ENCODE measurements around the gene CPD.
"Not testable (repeated sequence)": the region's sequence is repeated elsewhere in the genome, so short reads cannot be mapped to it uniquely, and the experiment has no call there.

CPD gene

DNA sequence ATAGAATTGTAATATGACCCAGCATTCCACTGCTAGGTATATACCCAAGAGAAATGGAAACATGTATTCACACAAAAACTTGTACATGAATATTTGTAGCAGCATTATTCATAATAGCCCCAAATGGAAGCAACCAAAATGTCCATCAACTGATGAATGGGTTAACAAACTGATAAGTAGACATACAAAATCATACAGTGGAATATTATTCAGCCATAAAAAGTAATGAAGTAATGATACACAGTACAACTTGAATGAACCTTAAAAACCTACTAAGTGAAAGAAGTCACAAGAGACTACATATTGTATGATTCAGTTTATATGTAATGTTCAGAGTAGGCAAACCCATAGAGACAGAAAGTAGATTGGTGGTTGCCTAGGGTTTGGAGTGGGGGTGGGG, 58.0 kb downstream of the CPD start:
- H3K27ac ChIP-seq: no peak overlapping the region

DNA sequence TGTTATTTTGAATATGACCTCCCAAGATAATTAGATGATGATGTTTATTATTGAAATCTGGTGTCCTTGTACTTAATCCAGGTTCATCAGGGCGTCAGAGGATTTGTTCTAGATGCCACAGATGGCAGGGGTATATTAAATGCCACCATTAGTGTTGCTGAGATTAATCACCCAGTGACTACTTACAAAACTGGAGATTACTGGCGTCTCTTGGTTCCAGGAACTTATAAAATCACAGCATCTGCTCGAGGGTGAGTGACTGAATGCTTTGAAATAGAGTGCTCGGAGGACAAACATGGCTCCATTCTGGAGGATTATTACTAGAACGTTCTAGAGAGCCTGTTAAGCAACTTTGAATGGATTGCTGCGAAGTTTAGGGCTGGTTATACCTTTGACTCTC, 65.0 kb downstream of the CPD start:
- TF ChIP-seq FOXP2 (optimal IDR thresholded peaks at IDR 0.05; ENCODE audit: control extremely low read depth, extremely low read length, insufficient read depth): no peak
- no peak for TF ChIP-seq POLR2AphosphoS5 (IDR thresholded peaks at IDR 0.05; ENCODE audit: borderline replicate concordance, low read depth, low read length)
- no peaks in the 10 kb centered on the region for H3K9me3 ChIP-seq (ENCODE audit: low read depth, low read length)
- H3K9ac ChIP-seq (ENCODE audit: insufficient read length): no peak overlapping the region
- no peak overlapping the region for H3K4me3 ChIP-seq
- H3K36me3 ChIP-seq (ENCODE audit: insufficient read depth, low read length): peaks cover 8% of the 10 kb centered on the region; the same call in 1 of the 2 replicates
- DNase-seq (ENCODE audit: low read depth, low spot score): no peak
- H3K27ac ChIP-seq: no peak overlapping the region

More for the DNA sequence above, 58.0 kb downstream of the CPD start:
- H3K4me3 ChIP-seq: no peak overlapping the region
- H3K9ac ChIP-seq (ENCODE audit: insufficient read length): no peak overlapping the region
- TF ChIP-seq FOXP2 (optimal IDR thresholded peaks at IDR 0.05; ENCODE audit: control extremely low read depth, extremely low read length, insufficient read depth): no peak
- TF ChIP-seq POLR2AphosphoS5 (IDR thresholded peaks at IDR 0.05; ENCODE audit: borderline replicate concordance, low read depth, low read length): no peak
- no peak for DNase-seq (ENCODE audit: low read depth, low spot score)
- peaks cover 13% of the 10 kb centered on the region for H3K36me3 ChIP-seq (ENCODE audit: insufficient read depth, low read length)
- H3K9me3 ChIP-seq (ENCODE audit: low read depth, low read length): no peaks in the 10 kb centered on the region

DNA sequence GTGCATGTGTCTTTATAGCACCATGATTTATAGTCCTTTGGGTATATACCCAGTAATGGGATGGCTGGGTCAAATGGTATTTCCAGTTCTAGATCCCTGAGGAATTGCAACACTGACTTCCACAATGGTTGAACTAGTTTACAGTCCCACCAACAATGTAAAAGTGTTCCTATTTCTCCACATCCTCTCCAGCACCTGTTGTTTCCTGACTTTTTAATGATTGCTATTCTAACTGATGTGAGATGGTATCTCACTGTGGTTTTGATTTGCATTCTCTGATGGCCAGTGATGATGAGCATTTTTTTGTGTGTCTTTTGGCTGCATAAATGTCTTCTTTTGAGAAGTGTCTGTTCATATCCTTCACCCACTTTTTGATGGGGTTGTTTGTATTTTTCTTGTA, 67.9 kb downstream of the CPD start:
- not testable (repeated sequence) for H3K9ac ChIP-seq (ENCODE audit: insufficient read length); H3K4me3 ChIP-seq; DNase-seq (ENCODE audit: low read depth, low spot score); H3K9me3 ChIP-seq (ENCODE audit: low read depth, low read length); H3K27ac ChIP-seq; H3K36me3 ChIP-seq (ENCODE audit: insufficient read depth, low read length)

DNA sequence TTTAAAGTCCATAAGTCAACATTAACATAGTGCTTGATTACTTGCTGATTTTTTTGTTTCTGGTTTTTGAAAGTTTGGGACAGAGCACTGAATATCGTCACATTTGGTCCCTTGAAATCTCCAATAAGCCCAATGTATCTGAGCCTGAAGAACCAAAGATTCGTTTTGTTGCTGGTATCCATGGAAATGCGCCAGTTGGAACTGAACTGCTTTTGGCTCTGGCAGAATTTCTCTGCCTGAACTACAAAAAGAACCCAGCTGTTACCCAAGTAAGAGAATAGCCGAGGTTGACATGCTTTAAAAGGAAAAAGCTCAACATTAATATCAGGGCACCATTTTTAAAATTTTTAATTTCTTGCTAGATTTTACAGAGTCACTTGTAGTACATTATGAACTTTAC, 70.8 kb downstream of the CPD start:
- DNase-seq (ENCODE audit: low read depth, low spot score): no peak
- H3K36me3 ChIP-seq (ENCODE audit: insufficient read depth, low read length): peaks cover 8% of the 10 kb centered on the region; the same call in 1 of the 2 replicates

DNA sequence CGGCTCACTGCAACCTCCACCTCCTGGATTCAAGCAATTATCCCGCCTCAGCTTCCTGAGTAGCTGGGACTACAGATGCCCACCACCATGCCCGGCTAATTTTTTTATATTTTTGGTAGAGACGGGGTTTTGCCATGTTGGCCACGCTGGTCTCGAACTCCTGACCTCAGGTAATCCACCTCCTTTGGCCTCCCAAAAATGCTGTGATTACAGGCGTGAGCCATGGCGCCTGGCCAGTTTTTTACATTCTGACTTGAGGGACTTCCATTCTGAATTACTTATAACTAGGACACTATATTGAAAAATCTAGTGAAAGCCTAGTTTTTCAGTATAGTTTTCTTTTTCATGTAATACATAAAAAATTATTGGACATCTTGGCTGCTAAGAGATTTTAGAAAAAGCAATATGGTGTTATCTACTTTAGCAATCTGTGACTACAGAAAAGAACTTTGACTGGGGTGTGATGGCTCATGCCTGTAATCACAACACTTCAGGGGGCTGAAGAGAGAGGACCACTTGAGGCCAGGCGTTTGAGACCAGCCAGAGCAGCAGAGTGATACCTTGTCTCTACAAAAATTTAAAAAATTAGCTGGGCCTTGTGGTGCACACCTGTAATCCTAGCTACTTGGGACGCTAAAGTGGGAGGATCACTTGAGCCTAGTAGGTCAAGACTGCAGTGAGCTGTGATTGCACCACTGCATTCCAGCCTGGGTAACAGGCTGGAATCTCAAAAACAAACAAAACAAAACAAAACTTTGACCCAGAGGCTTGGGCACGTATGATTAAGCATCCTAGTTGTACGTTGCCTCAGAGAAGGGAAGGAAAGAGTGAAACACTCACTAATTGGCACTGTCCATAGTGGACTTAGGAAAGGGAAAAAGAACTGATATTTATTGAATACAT, 71.6 kb downstream of the CPD start:
- H3K4me3 ChIP-seq: no peak overlapping the region
- DNase-seq (ENCODE audit: low read depth, low spot score): no peak
- H3K9ac ChIP-seq (ENCODE audit: insufficient read length): no peak overlapping the region
- H3K36me3 ChIP-seq (ENCODE audit: insufficient read depth, low read length): peaks cover 5% of the 10 kb centered on the region; the same call in 1 of the 2 replicates
- no peak overlapping the region for H3K27ac ChIP-seq
- TF ChIP-seq POLR2AphosphoS5 (IDR thresholded peaks at IDR 0.05; ENCODE audit: borderline replicate concordance, low read depth, low read length): no peak
- TF ChIP-seq FOXP2 (optimal IDR thresholded peaks at IDR 0.05; ENCODE audit: control extremely low read depth, extremely low read length, insufficient read depth): no peak
- no peak for TF ChIP-seq EZH2 (IDR thresholded peaks at IDR 0.05)
- no peaks in the 10 kb centered on the region for H3K9me3 ChIP-seq (ENCODE audit: low read depth, low read length)

More for the DNA sequence above, 70.8 kb downstream of the CPD start:
- TF ChIP-seq POLR2AphosphoS5 (IDR thresholded peaks at IDR 0.05; ENCODE audit: borderline replicate concordance, low read depth, low read length): no peak
- no peak for TF ChIP-seq FOXP2 (optimal IDR thresholded peaks at IDR 0.05; ENCODE audit: control extremely low read depth, extremely low read length, insufficient read depth)
- no peak for TF ChIP-seq EZH2 (IDR thresholded peaks at IDR 0.05)
- Histone ChIP-seq H3K4me3 (no peak overlapping the region), H3K9me3 (ENCODE audit: low read depth, low read length) (no peaks in the 10 kb centered on the region), H3K27ac (no peak overlapping the region), H3K9ac (ENCODE audit: insufficient read length) (no peak overlapping the region)

DNA sequence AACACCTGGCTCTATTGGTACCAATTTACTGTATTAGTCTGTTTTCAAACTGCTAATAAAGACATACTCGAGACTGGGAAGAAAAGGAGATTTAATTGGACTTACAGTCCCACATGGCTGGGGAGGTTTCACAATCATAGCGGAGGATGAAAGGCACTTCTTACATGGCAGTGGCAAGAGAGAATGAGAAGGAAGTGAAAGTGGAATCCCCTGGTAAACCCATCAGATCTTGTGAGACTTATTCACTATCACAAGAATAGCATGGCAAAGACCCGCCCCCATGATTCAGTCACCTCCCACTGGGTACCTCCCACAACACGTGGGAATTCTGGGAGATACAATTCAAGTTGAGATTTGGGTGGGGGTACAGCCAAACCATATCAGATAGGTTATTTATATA, 75.9 kb downstream of the CPD start:
- no peak overlapping the region for H3K4me3 ChIP-seq
- no peak overlapping the region for H3K27ac ChIP-seq
- H3K9ac ChIP-seq (ENCODE audit: insufficient read length): no peak overlapping the region
- H3K36me3 ChIP-seq (ENCODE audit: insufficient read depth, low read length): peaks cover 5% of the 10 kb centered on the region; the same call in 1 of the 2 replicates
- no peaks in the 10 kb centered on the region for H3K9me3 ChIP-seq (ENCODE audit: low read depth, low read length)
- TF ChIP-seq FOXP2 (optimal IDR thresholded peaks at IDR 0.05; ENCODE audit: control extremely low read depth, extremely low read length, insufficient read depth) (no peak), POLR2AphosphoS5 (IDR thresholded peaks at IDR 0.05; ENCODE audit: borderline replicate concordance, low read depth, low read length) (no peak), EZH2 (IDR thresholded peaks at IDR 0.05) (no peak)
- DNase-seq (ENCODE audit: low read depth, low spot score): no peak

DNA sequence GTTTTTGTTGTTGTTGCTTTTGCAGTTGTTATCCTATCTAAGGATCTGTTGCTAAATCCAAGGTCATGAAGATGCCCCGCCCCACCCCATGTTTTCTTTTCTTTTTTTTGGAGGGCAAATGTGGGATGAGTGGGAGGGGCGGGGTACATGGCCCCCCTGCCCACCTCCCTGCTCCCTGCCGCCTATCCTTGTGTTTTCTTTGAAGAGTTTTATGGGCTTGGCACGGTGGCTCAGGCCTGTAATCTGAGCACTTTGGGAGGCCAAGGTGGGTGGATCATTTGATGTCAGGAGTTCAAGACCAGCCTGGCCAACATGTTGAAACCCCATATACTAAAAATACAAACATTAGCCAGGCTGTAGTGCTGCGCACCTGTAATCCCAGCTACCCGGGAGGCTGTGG, 79.6 kb downstream of the CPD start:
- no peaks in the 10 kb centered on the region for H3K9me3 ChIP-seq (ENCODE audit: low read depth, low read length)
- TF ChIP-seq EZH2 (IDR thresholded peaks at IDR 0.05) (no peak), FOXP2 (optimal IDR thresholded peaks at IDR 0.05; ENCODE audit: control extremely low read depth, extremely low read length, insufficient read depth) (no peak), POLR2AphosphoS5 (IDR thresholded peaks at IDR 0.05; ENCODE audit: borderline replicate concordance, low read depth, low read length) (no peak)

DNA sequence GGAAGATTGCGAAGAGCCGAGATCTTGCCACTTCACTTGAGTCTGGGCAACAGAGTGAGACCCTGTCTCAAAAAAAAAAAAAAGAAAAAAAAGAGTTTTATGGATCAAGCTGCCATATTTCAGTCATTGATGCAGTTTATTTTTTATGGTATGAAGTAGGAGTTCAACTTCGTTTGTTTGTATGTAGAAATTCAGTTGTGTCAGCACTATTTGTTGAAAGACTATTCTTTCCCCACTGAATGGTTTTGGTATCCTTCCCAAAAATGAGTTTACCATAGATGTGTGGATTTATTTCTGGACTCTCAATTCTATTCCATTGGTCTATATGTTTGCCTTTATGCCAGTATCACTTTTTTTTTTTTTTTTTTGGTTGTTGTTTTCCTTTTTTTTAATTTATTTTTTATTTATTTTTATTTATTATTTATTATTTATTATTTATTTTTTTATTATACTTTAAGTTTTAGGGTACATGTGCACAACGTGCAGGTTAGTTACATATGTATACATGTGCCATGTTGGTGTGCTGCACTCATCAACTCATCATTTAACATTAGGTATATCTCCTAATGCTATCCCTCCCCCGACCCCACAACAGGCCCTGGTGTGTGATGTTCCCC, 80.2 kb downstream of the CPD start:
- peaks cover 12% of the 10 kb centered on the region; the same call in 1 of the 2 replicates for H3K36me3 ChIP-seq (ENCODE audit: insufficient read depth, low read length)

More for the DNA sequence above, 79.6 kb downstream of the CPD start:
- Histone ChIP-seq H3K36me3 (ENCODE audit: insufficient read depth, low read length) (peaks cover 12% of the 10 kb centered on the region; the same call in 1 of the 2 replicates), H3K27ac (no peak overlapping the region), H3K4me3 (no peak overlapping the region), H3K9ac (ENCODE audit: insufficient read length) (no peak overlapping the region)
- DNase-seq (ENCODE audit: low read depth, low spot score): no peak

More for the DNA sequence above, 80.2 kb downstream of the CPD start:
- DNase-seq (ENCODE audit: low read depth, low spot score); H3K9ac ChIP-seq (ENCODE audit: insufficient read length); H3K9me3 ChIP-seq (ENCODE audit: low read depth, low read length); H3K4me3 ChIP-seq; H3K27ac ChIP-seq: not testable (repeated sequence)

Data from SK-N-MC (cell line).